ENCODE data around the gene BLMH. TPM values are rescaled to one million over a fixed set of nuclear protein-coding genes. Genes with fewer than 3 reads are reported as not detected.
A peak's percentile ranks its signal among the peaks of the same experiment; 100 is the strongest.

Gene BLMH
- total RNA-seq, 4 donors from 2014 or later, result 140 to 188 (median 176) TPM

DNA sequence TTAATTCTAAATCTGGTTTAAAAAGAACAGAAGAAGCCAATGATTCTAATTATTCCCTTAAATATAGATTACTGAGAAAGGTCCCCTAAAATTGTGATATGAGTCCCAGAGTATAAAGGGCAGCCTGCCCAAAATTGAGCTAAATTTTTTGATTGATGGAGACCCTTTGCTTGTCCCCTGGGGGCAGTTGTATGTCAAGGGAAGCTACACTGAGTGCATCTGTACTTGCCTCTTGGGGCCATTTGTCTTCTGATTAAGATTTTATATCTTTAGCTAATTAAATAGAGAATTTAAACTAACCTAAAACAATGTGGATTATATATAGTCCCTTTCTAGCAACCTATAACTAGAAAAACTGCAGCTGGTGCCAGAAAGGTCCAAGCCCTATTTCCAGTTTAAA, 12.6 kb downstream of the BLMH start:
- H3K27me3 ChIP-seq, result no peaks in the 10 kb centered on the region
- DNase-seq (ENCODE audit: low spot score in 2 of 2), result no peak
- H3K4me3 ChIP-seq, result no peak overlapping the region
- no peaks in the 10 kb centered on the region for H3K9me3 ChIP-seq
- H3K27ac ChIP-seq, result no peak overlapping the region
- H3K36me3 ChIP-seq, result peaks cover 73% of the 10 kb centered on the region
- no peaks in the 10 kb centered on the region for H3K4me1 ChIP-seq
- TF ChIP-seq CTCF (IDR thresholded peaks at IDR 0.05) (no peak), EP300 (IDR thresholded peaks at IDR 0.05) (no peak), POLR2A (IDR thresholded peaks at IDR 0.05) (no peak), POLR2AphosphoS5 (IDR thresholded peaks at IDR 0.05) (no peak)

DNA sequence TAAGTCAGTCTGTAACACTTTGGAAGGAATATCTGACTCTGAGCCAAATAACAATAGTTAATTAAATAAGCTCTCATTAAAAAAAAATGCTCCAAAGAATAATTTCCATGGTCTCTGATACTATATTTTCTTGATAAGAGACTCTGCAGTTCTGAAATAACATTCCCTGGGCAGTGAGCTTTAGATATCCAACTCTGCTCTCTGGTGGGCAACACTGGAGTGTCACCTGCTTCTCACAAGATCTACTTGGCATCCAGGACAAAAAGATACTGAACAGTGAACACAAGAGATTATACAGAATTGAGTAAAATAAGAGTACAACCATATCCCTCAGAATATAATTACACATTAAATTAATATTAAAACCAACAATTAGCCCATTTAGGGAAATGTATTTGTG, 13.7 kb downstream of the BLMH start:
- DNase-seq (ENCODE audit: low spot score in 2 of 2), result no peak
- H3K36me3 ChIP-seq, result peaks cover 73% of the 10 kb centered on the region

GRCh38 chr17:30275911-30276310, 15.8 kb downstream of the BLMH start:
- no peak for DNase-seq (ENCODE audit: low spot score in 2 of 2)
- H3K4me1 ChIP-seq, result no peaks in the 10 kb centered on the region
- no peak overlapping the region for H3K4me3 ChIP-seq
- peaks cover 78% of the 10 kb centered on the region for H3K36me3 ChIP-seq
- H3K9me3 ChIP-seq, result no peaks in the 10 kb centered on the region
- no peaks in the 10 kb centered on the region for H3K27me3 ChIP-seq
- no peak overlapping the region for H3K27ac ChIP-seq
- WGBS, result 86% methylated on average over 2 of the region's 2 CpGs
- TF ChIP-seq CTCF (IDR thresholded peaks at IDR 0.05) (no peak), EP300 (IDR thresholded peaks at IDR 0.05) (no peak), POLR2A (IDR thresholded peaks at IDR 0.05) (no peak), POLR2AphosphoS5 (IDR thresholded peaks at IDR 0.05) (no peak)

More for the DNA sequence above, 13.7 kb downstream of the BLMH start:
- Histone ChIP-seq H3K4me3 (no peak overlapping the region), H3K9me3 (no peaks in the 10 kb centered on the region), H3K27ac (no peak overlapping the region), H3K4me1 (no peaks in the 10 kb centered on the region), H3K27me3 (no peaks in the 10 kb centered on the region)
- TF ChIP-seq POLR2AphosphoS5 (IDR thresholded peaks at IDR 0.05), result no peak
- TF ChIP-seq POLR2A (IDR thresholded peaks at IDR 0.05), result no peak
- TF ChIP-seq CTCF (IDR thresholded peaks at IDR 0.05), result peak in 1 of 2 donors; percentile 38
- no peak for TF ChIP-seq EP300 (IDR thresholded peaks at IDR 0.05)

DNA sequence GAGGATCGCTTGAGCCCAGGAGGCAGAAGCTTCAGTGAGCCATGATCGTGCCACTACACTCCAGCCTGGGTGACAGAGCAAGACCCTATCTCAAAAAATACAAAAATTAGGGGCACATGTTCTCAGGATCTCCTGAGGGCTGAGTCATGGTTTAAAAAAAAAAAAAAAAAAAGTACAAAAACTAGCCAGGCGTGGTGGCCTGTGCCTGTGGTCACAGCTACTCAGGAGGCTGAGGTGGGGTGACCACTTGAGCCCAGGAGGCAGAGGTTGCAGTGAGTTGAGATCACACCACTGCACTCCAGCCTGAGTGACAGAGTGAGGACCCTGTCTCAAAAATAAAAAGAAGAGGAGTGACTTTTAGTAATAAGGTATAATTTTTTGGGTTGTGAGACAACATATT, 16.9 kb downstream of the BLMH start:
- no peaks in the 10 kb centered on the region for H3K9me3 ChIP-seq
- DNase-seq (ENCODE audit: low spot score in 2 of 2), result no peak
- no peak overlapping the region for H3K27ac ChIP-seq
- no peak for TF ChIP-seq CTCF (IDR thresholded peaks at IDR 0.05)
- TF ChIP-seq POLR2A (IDR thresholded peaks at IDR 0.05), result no peak
- no peak for TF ChIP-seq POLR2AphosphoS5 (IDR thresholded peaks at IDR 0.05)
- no peak for TF ChIP-seq EP300 (IDR thresholded peaks at IDR 0.05)
- peaks cover 81% of the 10 kb centered on the region for H3K36me3 ChIP-seq
- 92% methylated on average over 3 of the region's 3 CpGs for WGBS
- H3K27me3 ChIP-seq, result no peaks in the 10 kb centered on the region
- no peaks in the 10 kb centered on the region for H3K4me1 ChIP-seq
- H3K4me3 ChIP-seq, result no peak overlapping the region

GRCh38 chr17:30273373-30273772, 18.4 kb downstream of the BLMH start:
- Histone ChIP-seq H3K27ac (no peak overlapping the region), H3K36me3 (peaks cover 73% of the 10 kb centered on the region), H3K4me3 (no peak overlapping the region), H3K9me3 (no peaks in the 10 kb centered on the region), H3K4me1 (no peaks in the 10 kb centered on the region), H3K27me3 (no peaks in the 10 kb centered on the region)
- TF ChIP-seq POLR2A (IDR thresholded peaks at IDR 0.05), result no peak
- 91% methylated on average over 6 of the region's 6 CpGs for WGBS
- no peak for DNase-seq (ENCODE audit: low spot score in 2 of 2)

GRCh38 chr17:30271102-30271501, 20.6 kb downstream of the BLMH start:
- H3K36me3 ChIP-seq, result peaks cover 78% of the 10 kb centered on the region

More at GRCh38 chr17:30271102-30271501, 20.6 kb downstream of the BLMH start:
- DNase-seq (ENCODE audit: low spot score in 2 of 2), result no peak
- H3K9me3 ChIP-seq, result no peaks in the 10 kb centered on the region
- H3K4me1 ChIP-seq, result no peaks in the 10 kb centered on the region
- TF ChIP-seq CTCF (IDR thresholded peaks at IDR 0.05) (no peak), POLR2A (IDR thresholded peaks at IDR 0.05) (no peak), EP300 (IDR thresholded peaks at IDR 0.05) (no peak), POLR2AphosphoS5 (IDR thresholded peaks at IDR 0.05) (no peak)
- H3K27me3 ChIP-seq, result no peaks in the 10 kb centered on the region
- H3K4me3 ChIP-seq, result no peak overlapping the region
- H3K27ac ChIP-seq, result no peak overlapping the region
- 94% methylated on average over 6 of the region's 6 CpGs for WGBS

All from suprapubic skin (tissue), 4 donors.